DMS153 (cell line): ENCODE data around the gene PON1.

ENCODE experiments used
- DNase-seq: peaks from one replicate; lab custom pipeline; 2025; lab: John Stamatoyannopoulos, UW

Gene PON1

GRCh38 chr7:95324431-95324830, at the start of gene PON1:
TSS of gene PON1 (minus strand) at chr7:95324532. CDS start at chr7:95324475, 57 bp downstream.
- DNase-seq: peak; percentile 13

GRCh38 chr7:95373323-95373722, 49.0 kb upstream of the PON1 start:
- no peak for DNase-seq

GRCh38 chr7:95368235-95368634, 43.9 kb upstream of the PON1 start:
- DNase-seq: no peak

GRCh38 chr7:95367606-95368005, 43.3 kb upstream of the PON1 start:
- DNase-seq: peak; percentile 79

GRCh38 chr7:95365151-95365550, 40.8 kb upstream of the PON1 start:
- DNase-seq: no peak

- no peak for DNase-seq
These were observed 33.3 kb upstream of the PON1 start for GRCh38 chr7:95357623-95358022.

- DNase-seq: no peak
These were observed 18.4 kb upstream of the PON1 start for GRCh38 chr7:95342642-95343307.

GRCh38 chr7:95342029-95342428, 17.7 kb upstream of the PON1 start:
- DNase-seq: no peak

- no peak for DNase-seq
These were observed 16.2 kb upstream of the PON1 start for GRCh38 chr7:95340491-95340890.

- DNase-seq: no peak
These were observed 14.5 kb upstream of the PON1 start for GRCh38 chr7:95338832-95339231.

- DNase-seq: no peak
These were observed 10.8 kb upstream of the PON1 start for GRCh38 chr7:95335093-95335492.

- no peak for DNase-seq
These were observed 10.1 kb upstream of the PON1 start for GRCh38 chr7:95334447-95334846.

GRCh38 chr7:95330961-95331337, 6.6 kb upstream of the PON1 start:
- DNase-seq: no peak

- DNase-seq: no peak
These were observed 6.0 kb upstream of the PON1 start for GRCh38 chr7:95330204-95330960.

GRCh38 chr7:95327356-95327755, 3.0 kb upstream of the PON1 start:
- DNase-seq: no peak

- no peak for DNase-seq
These were observed 762 bp downstream of the PON1 start for GRCh38 chr7:95323410-95324129.

- no peak for DNase-seq
These were observed 1.5 kb downstream of the PON1 start for GRCh38 chr7:95322854-95323253.

- no peak for DNase-seq
These were observed 1.9 kb downstream of the PON1 start for GRCh38 chr7:95322396-95322795.

- no peak for DNase-seq
These were observed 2.6 kb downstream of the PON1 start for GRCh38 chr7:95321720-95322119.

- no peak for DNase-seq
These were observed 3.7 kb downstream of the PON1 start for GRCh38 chr7:95320651-95321050.

GRCh38 chr7:95319570-95319969, 4.8 kb downstream of the PON1 start:
- no peak for DNase-seq

- peak; percentile 50 for DNase-seq
These were observed 5.7 kb downstream of the PON1 start for GRCh38 chr7:95318501-95319100.

- DNase-seq: no peak
These were observed 6.4 kb downstream of the PON1 start for GRCh38 chr7:95317966-95318365.
